ENCODE measurements around the gene BUD23.

BUD23 gene

DNA sequence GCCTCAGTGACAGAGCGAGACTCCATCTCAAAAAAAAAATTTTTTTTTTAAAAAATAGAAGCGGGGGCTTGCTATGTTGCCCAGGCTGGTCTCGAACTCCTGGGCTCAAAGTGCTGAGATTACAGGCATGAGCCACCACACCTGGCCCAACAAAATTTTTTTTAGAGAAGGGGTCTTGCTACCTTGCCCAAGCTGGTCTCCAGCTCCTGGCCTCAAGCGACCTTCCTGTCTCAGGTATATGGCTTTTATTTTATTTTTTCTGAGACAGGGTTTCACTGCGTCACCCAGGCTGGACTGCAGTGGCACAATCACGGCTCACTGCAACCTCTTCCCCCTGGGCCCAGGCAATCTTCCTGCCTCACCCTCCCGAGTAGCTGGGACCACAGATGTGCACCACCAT is 56.8 kb downstream of the BUD23 start:
- TF ChIP-seq FOXP2 (optimal IDR thresholded peaks at IDR 0.05; ENCODE audit: borderline replicate concordance, extremely low read depth, extremely low read length, insufficient read depth) = no peak
- TF ChIP-seq POLR2AphosphoS5 (IDR thresholded peaks at IDR 0.05; ENCODE audit: low read depth, low read length) = no peak

DNA sequence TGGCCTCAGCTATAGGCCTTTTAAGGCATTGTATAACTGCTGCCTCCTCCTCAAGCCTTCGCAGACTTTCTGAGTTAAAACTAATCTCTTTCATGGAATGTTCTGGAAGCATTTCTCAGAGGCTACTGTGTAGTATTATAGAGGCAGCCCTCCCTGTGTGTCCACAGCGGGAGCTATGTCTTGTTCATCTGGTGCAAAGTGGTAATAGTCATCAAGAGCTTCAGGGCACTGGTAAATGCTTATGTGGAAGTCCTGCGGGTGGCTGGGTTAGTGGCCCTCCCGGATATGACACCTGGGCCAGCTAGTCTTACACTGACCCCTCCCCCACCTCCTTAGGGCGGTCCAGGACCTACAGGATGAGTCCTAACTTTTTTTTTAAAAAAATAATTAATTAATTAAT is 57.4 kb downstream of the BUD23 start:
- TF ChIP-seq REST (IDR thresholded peaks at IDR 0.05; ENCODE audit: insufficient read depth in 1 of 2, low read depth in 2 of 2, low read length in 2 of 2) (no peak), TAF1 (IDR thresholded peaks at IDR 0.05; ENCODE audit: borderline replicate concordance, insufficient read depth, low read length) (no peak), SIN3A (IDR thresholded peaks at IDR 0.05; ENCODE audit: borderline replicate concordance, insufficient read depth, low read length) (no peak), POLR2AphosphoS5 (IDR thresholded peaks at IDR 0.05; ENCODE audit: low read depth, low read length) (no peak), FOXP2 (optimal IDR thresholded peaks at IDR 0.05; ENCODE audit: borderline replicate concordance, extremely low read depth, extremely low read length, insufficient read depth) (no peak)

DNA sequence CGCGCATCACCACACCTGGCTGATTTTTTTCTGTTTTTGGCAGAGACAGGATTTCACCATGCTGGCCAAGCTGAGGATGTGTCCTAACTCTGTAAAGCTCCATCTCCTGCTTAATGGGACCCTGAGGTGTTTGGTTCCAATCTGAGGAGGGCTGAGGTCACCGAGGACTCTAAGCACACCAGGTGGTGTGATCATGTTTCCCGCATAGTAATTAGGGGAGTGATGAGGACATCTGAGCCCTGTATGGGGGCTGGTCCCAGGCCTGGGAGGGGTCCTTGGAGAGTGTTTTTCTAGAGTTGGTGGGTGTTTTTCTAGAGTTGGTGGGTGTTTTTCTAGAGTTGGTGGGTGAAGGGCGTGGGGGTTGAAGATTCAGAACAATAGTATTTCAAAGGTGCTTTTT is 58.2 kb downstream of the BUD23 start:
- TF ChIP-seq SIN3A (IDR thresholded peaks at IDR 0.05; ENCODE audit: borderline replicate concordance, insufficient read depth, low read length) = no peak
- TF ChIP-seq REST (IDR thresholded peaks at IDR 0.05; ENCODE audit: insufficient read depth in 1 of 2, low read depth in 2 of 2, low read length in 2 of 2) = no peak
- no peak for TF ChIP-seq FOXP2 (optimal IDR thresholded peaks at IDR 0.05; ENCODE audit: borderline replicate concordance, extremely low read depth, extremely low read length, insufficient read depth)
- no peak for TF ChIP-seq POLR2AphosphoS5 (IDR thresholded peaks at IDR 0.05; ENCODE audit: low read depth, low read length)
- TF ChIP-seq TAF1 (IDR thresholded peaks at IDR 0.05; ENCODE audit: borderline replicate concordance, insufficient read depth, low read length) = no peak

GRCh38 chr7:73742338-73742752 is 58.9 kb downstream of the BUD23 start:
- no peak for TF ChIP-seq TAF1 (IDR thresholded peaks at IDR 0.05; ENCODE audit: borderline replicate concordance, insufficient read depth, low read length)
- no peak for TF ChIP-seq REST (IDR thresholded peaks at IDR 0.05; ENCODE audit: insufficient read depth in 1 of 2, low read depth in 2 of 2, low read length in 2 of 2)
- no peak for TF ChIP-seq SIN3A (IDR thresholded peaks at IDR 0.05; ENCODE audit: borderline replicate concordance, insufficient read depth, low read length)
- TF ChIP-seq FOXP2 (optimal IDR thresholded peaks at IDR 0.05; ENCODE audit: borderline replicate concordance, extremely low read depth, extremely low read length, insufficient read depth) = no peak
- no peak for TF ChIP-seq POLR2AphosphoS5 (IDR thresholded peaks at IDR 0.05; ENCODE audit: low read depth, low read length)

DNA sequence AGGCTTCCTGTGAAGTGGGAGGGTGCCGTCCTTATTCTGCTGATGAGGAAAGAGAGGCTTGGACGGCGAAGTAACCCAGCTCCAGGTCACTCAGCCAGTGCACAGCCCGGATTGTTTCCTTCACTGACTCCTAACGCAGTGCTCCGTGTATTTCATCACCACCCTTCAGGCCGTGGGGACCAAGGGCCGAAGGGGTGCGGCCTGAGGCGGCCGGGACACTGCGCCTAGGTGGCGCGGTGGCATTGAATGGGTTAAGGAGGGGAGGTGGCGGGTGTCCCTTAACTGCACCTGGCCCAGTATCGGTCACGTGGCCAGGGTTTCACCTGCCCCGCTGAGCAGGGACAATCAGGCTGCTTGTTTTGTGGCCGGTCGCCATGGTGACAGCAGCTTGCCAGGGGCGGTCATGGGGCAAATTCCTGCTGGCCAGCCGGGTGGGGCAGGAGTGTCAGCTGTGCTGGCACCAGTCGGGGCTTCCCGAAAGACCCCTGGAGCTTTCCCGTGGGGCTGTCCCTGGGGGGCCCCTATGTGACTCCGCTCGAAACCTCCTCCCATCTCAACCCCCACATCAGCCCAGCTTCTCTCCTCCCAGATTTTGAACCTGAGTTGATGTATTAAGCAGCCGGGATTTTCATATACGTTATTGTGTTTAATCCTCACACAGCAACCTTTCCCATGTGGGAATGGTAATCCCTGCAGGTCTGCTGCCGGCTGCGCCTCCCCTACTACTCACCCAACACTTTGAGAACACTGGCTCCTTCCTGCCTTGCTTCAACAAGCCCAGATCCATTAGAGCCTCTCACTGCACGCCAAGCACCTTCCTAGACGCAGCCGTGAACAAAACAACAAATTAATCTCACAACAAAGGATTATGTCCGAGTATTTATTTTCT is 59.6 kb downstream of the BUD23 start:
- TF ChIP-seq TAF1 (IDR thresholded peaks at IDR 0.05; ENCODE audit: borderline replicate concordance, insufficient read depth, low read length) (no peak), POLR2AphosphoS5 (IDR thresholded peaks at IDR 0.05; ENCODE audit: low read depth, low read length) (no peak), REST (IDR thresholded peaks at IDR 0.05; ENCODE audit: insufficient read depth in 1 of 2, low read depth in 2 of 2, low read length in 2 of 2) (no peak), SIN3A (IDR thresholded peaks at IDR 0.05; ENCODE audit: borderline replicate concordance, insufficient read depth, low read length) (no peak), FOXP2 (optimal IDR thresholded peaks at IDR 0.05; ENCODE audit: borderline replicate concordance, extremely low read depth, extremely low read length, insufficient read depth) (no peak)

Measured in PFSK-1 (cell line).